ENCODE measurements around the gene LNX1.

LNX1 gene

GRCh38 chr4:53573696-53574095 lies 17.6 kb downstream of the LNX1 start:
- Histone ChIP-seq H3K27ac (replicated peaks) (no peak overlapping the region), H3K27me3 (ENCODE audit: insufficient read depth, poor library complexity, severe bottlenecking) (no peaks in the 10 kb centered on the region), H3K4me3 (replicated peaks; ENCODE audit: insufficient read depth, low read length) (no peak overlapping the region)
- TF ChIP-seq GABPA (IDR thresholded peaks at IDR 0.05; ENCODE audit: low read depth), result no peak
- TF ChIP-seq POLR2AphosphoS5 (IDR thresholded peaks at IDR 0.05; ENCODE audit: low read depth), result no peak
- TF ChIP-seq REST (IDR thresholded peaks at IDR 0.05; ENCODE audit: insufficient replicate concordance, low read depth), result no peak
- TF ChIP-seq SPI1 (IDR thresholded peaks at IDR 0.05; ENCODE audit: borderline replicate concordance, low read depth), result no peak
- TF ChIP-seq CTCF (IDR thresholded peaks at IDR 0.05; ENCODE audit: insufficient read depth, low read length), result no peak
- DNase-seq (ENCODE audit: low read depth in 1 of 2, low spot score in 1 of 2), result no peak

DNA sequence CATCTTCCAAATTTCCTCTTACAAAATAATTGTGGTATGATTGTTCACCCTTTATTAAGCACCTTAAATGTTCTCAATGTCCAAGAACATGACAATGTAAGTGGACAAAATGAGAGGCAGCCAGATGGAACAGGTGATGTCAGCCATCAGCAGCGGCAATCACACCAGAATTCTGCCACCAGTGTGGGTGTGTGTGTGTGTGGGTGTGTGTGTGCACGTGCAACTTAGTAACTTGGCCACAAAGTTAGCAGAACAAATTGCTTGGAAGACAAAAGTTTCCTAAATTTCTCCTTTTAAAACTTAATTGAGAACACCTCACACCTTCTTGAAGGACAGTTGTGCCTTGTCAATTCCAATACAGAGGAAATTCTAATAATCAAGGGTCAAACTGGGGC lies 18.7 kb downstream of the LNX1 start:
- Histone ChIP-seq H3K27me3 (ENCODE audit: insufficient read depth, poor library complexity, severe bottlenecking) (no peaks in the 10 kb centered on the region), H3K4me3 (replicated peaks; ENCODE audit: insufficient read depth, low read length) (no peak overlapping the region), H3K27ac (replicated peaks) (no peak overlapping the region)
- no peak for DNase-seq (ENCODE audit: low read depth in 1 of 2, low spot score in 1 of 2)
- TF ChIP-seq CTCF (IDR thresholded peaks at IDR 0.05; ENCODE audit: insufficient read depth, low read length), result no peak
- TF ChIP-seq POLR2AphosphoS5 (IDR thresholded peaks at IDR 0.05; ENCODE audit: low read depth), result no peak
- no peak for TF ChIP-seq SPI1 (IDR thresholded peaks at IDR 0.05; ENCODE audit: borderline replicate concordance, low read depth)
- no peak for TF ChIP-seq REST (IDR thresholded peaks at IDR 0.05; ENCODE audit: insufficient replicate concordance, low read depth)
- TF ChIP-seq GABPA (IDR thresholded peaks at IDR 0.05; ENCODE audit: low read depth), result no peak

GRCh38 chr4:53571936-53572599 lies 19.2 kb downstream of the LNX1 start:
- H3K4me3 ChIP-seq (replicated peaks; ENCODE audit: insufficient read depth, low read length), result no peak overlapping the region
- TF ChIP-seq SPI1 (IDR thresholded peaks at IDR 0.05; ENCODE audit: borderline replicate concordance, low read depth) (no peak), REST (IDR thresholded peaks at IDR 0.05; ENCODE audit: insufficient replicate concordance, low read depth) (no peak)
- H3K27ac ChIP-seq (replicated peaks), result no peak overlapping the region
- H3K27me3 ChIP-seq (ENCODE audit: insufficient read depth, poor library complexity, severe bottlenecking), result no peaks in the 10 kb centered on the region
- no peak for DNase-seq (ENCODE audit: low read depth in 1 of 2, low spot score in 1 of 2)

Data from HL-60 (cell line).